IPS-20b (cell line): ENCODE measurements around the gene GPR55.

ENCODE experiments used
- H3K27ac ChIP-seq: one replicate; pipeline ENCODE4 v1.5.1; 2013; ENCODE audit warnings: low read length
- H3K27me3 ChIP-seq: 2 replicates; pipeline ENCODE4 v1.6.1; 2013; ENCODE audit warnings: mild to moderate bottlenecking, low read length, inconsistent platforms; ENCODE audit not compliant: insufficient read depth
- H3K36me3 ChIP-seq: 2 replicates; pipeline ENCODE4 v1.6.1; 2013; ENCODE audit warnings: low read depth, mild to moderate bottlenecking, inconsistent platforms, low read length, moderate library complexity; ENCODE audit not compliant: insufficient read depth
- H3K4me1 ChIP-seq: 2 replicates; pipeline ENCODE4 v1.6.1; 2013; ENCODE audit warnings: mild to moderate bottlenecking, control low read depth, inconsistent platforms, low read length, moderate library complexity; ENCODE audit not compliant: insufficient read depth
- H3K4me3 ChIP-seq: 2 replicates; pipeline ENCODE4 v1.5.1; 2013; ENCODE audit warnings: mild to moderate bottlenecking, low read length, inconsistent platforms
- H3K9ac ChIP-seq: 2 replicates; pipeline ENCODE4 v1.6.1; 2013; ENCODE audit warnings: low read depth, mild to moderate bottlenecking, inconsistent platforms, low read length, moderate library complexity
- H3K9me3 ChIP-seq: 2 replicates; pipeline ENCODE4 v1.6.1; 2013; ENCODE audit warnings: mild to moderate bottlenecking, low read depth, low read length, inconsistent platforms; ENCODE audit not compliant: insufficient read depth

GPR55 gene

DNA sequence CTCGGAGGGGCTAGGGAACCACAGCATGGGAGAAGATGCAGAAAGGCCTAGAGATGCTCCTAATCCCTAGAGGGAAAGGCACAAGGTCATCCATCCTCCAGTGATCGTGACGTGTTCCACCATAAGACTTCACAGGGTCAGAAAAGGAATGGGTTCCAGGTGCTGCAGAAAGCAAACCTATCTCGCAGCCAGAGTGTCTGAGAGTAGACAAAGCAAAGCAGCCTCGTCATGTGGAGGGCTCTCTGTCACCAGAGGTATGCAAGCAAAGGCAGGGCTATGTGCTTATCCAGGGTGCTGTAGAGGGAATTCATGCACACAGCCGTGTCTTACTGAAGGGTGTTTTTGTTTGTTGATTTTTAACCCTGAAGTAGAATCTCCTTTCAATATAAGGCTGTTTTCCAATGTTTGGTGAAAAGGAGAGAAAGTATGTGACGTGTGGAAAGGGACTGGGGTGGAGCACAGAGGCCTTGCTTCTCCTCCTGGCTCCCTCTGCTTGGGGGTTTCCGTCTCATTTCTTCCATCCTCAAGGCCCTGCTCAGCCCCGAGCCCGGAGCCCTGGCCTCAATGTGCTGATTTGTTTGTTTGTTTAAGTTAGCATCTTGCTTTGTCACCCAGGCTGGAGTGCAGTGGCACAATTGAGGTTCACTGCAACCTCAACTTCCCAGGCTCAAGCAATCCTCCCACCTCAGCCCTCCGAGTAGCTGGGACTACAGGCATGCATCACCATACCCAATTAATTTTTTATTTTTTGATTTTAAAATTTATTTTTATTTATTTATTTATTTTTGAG, 3.0 kb downstream of the GPR55 start:
- no peak overlapping the region for H3K9ac ChIP-seq
- H3K4me3 ChIP-seq = no peak overlapping the region
- H3K9me3 ChIP-seq = no peaks in the 10 kb centered on the region
- no peak overlapping the region for H3K27ac ChIP-seq
- H3K27me3 ChIP-seq = no peaks in the 10 kb centered on the region
- H3K36me3 ChIP-seq = no peaks in the 10 kb centered on the region
- no peaks in the 10 kb centered on the region for H3K4me1 ChIP-seq

GRCh38 chr2:230920167-230920566, 4.9 kb downstream of the GPR55 start:
- no peaks in the 10 kb centered on the region for H3K27me3 ChIP-seq
- H3K36me3 ChIP-seq = no peaks in the 10 kb centered on the region
- no peaks in the 10 kb centered on the region for H3K4me1 ChIP-seq
- H3K9me3 ChIP-seq = no peaks in the 10 kb centered on the region
- H3K9ac ChIP-seq = no peak overlapping the region
- no peak overlapping the region for H3K4me3 ChIP-seq
- H3K27ac ChIP-seq = no peak overlapping the region

DNA sequence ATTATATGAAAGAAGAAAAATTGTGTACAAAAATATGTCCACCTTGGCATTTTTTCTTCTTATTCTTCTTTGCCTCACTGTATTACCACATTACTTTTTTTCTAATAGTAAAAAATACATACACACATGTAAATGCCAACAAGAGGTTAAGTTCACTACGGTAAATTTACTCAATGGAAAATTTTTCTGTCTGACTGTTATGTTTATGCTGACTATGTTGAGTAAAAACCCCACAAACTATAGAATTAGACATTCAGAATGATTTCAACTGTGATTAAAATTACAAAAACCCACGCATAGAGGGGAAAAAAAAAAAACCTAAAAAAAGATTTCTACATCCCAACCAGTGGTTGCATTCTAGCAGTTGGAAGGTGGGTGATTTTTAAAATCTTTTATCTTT, 5.4 kb downstream of the GPR55 start:
- Histone ChIP-seq H3K4me1 (no peaks in the 10 kb centered on the region), H3K9ac (no peak overlapping the region), H3K4me3 (no peak overlapping the region), H3K27ac (no peak overlapping the region), H3K36me3 (no peaks in the 10 kb centered on the region), H3K9me3 (no peaks in the 10 kb centered on the region), H3K27me3 (no peaks in the 10 kb centered on the region)

GRCh38 chr2:230919240-230919639, 5.8 kb downstream of the GPR55 start:
- H3K27me3 ChIP-seq = no peaks in the 10 kb centered on the region
- H3K4me3 ChIP-seq = no peak overlapping the region
- no peaks in the 10 kb centered on the region for H3K9me3 ChIP-seq
- no peak overlapping the region for H3K9ac ChIP-seq
- H3K36me3 ChIP-seq = no peaks in the 10 kb centered on the region
- no peak overlapping the region for H3K27ac ChIP-seq
- no peaks in the 10 kb centered on the region for H3K4me1 ChIP-seq

- no peak overlapping the region for H3K27ac ChIP-seq
- H3K9me3 ChIP-seq = no peaks in the 10 kb centered on the region
- no peak overlapping the region for H3K4me3 ChIP-seq
- H3K27me3 ChIP-seq = no peaks in the 10 kb centered on the region
- H3K36me3 ChIP-seq = no peaks in the 10 kb centered on the region
- no peaks in the 10 kb centered on the region for H3K4me1 ChIP-seq
- no peak overlapping the region for H3K9ac ChIP-seq
These were observed 8.8 kb downstream of the GPR55 start for GRCh38 chr2:230916218-230916617.

- Histone ChIP-seq H3K9me3 (no peaks in the 10 kb centered on the region), H3K9ac (no peak overlapping the region)
These were observed 9.7 kb downstream of the GPR55 start for GRCh38 chr2:230915319-230915718.

GRCh38 chr2:230914886-230915285, 10.2 kb downstream of the GPR55 start:
- H3K9me3 ChIP-seq = no peaks in the 10 kb centered on the region
- no peak overlapping the region for H3K9ac ChIP-seq
- no peaks in the 10 kb centered on the region for H3K27me3 ChIP-seq
- H3K27ac ChIP-seq = no peak overlapping the region
- no peak overlapping the region for H3K4me3 ChIP-seq
- no peaks in the 10 kb centered on the region for H3K36me3 ChIP-seq
- H3K4me1 ChIP-seq = no peaks in the 10 kb centered on the region

More at GRCh38 chr2:230915319-230915718, 9.7 kb downstream of the GPR55 start:
- Histone ChIP-seq H3K27me3 (no peaks in the 10 kb centered on the region), H3K4me1 (no peaks in the 10 kb centered on the region), H3K36me3 (no peaks in the 10 kb centered on the region), H3K27ac (no peak overlapping the region), H3K4me3 (no peak overlapping the region)

GRCh38 chr2:230913406-230914143, 11.5 kb downstream of the GPR55 start:
- H3K4me1 ChIP-seq = no peaks in the 10 kb centered on the region
- H3K9ac ChIP-seq = no peak overlapping the region
- no peak overlapping the region for H3K4me3 ChIP-seq
- no peaks in the 10 kb centered on the region for H3K36me3 ChIP-seq
- no peaks in the 10 kb centered on the region for H3K27me3 ChIP-seq
- H3K9me3 ChIP-seq = no peaks in the 10 kb centered on the region
- no peak overlapping the region for H3K27ac ChIP-seq

DNA sequence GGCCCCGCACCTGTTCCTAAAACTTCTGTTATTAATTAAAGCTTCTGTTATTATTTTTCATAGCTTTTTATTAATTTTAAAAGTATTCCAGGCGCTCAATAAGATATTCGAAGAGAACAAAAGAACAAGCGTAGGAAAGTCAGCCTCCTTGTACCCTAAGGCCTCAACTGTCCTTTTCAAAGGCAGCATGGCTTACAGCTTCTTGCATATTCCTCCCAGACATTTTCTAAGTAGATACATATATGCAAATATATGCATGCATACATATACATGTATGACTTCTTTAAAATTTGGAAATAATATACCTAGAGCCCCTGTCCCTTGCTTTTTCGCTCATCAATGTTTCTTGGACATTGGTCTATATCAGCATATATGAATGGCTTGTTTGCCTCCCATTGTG, 12.3 kb downstream of the GPR55 start:
- H3K27ac ChIP-seq = no peak overlapping the region
- H3K9ac ChIP-seq = no peak overlapping the region
- no peaks in the 10 kb centered on the region for H3K9me3 ChIP-seq
- H3K36me3 ChIP-seq = no peaks in the 10 kb centered on the region
- H3K4me3 ChIP-seq = no peak overlapping the region
- no peaks in the 10 kb centered on the region for H3K27me3 ChIP-seq
- no peaks in the 10 kb centered on the region; the same call in 1 of the 2 replicates for H3K4me1 ChIP-seq

GRCh38 chr2:230912046-230912445, 13.0 kb downstream of the GPR55 start:
- Histone ChIP-seq H3K36me3 (no peaks in the 10 kb centered on the region), H3K4me1 (no peaks in the 10 kb centered on the region; the same call in 1 of the 2 replicates), H3K27ac (no peak overlapping the region), H3K27me3 (no peaks in the 10 kb centered on the region), H3K9ac (no peak overlapping the region), H3K9me3 (no peaks in the 10 kb centered on the region), H3K4me3 (no peak overlapping the region)

DNA sequence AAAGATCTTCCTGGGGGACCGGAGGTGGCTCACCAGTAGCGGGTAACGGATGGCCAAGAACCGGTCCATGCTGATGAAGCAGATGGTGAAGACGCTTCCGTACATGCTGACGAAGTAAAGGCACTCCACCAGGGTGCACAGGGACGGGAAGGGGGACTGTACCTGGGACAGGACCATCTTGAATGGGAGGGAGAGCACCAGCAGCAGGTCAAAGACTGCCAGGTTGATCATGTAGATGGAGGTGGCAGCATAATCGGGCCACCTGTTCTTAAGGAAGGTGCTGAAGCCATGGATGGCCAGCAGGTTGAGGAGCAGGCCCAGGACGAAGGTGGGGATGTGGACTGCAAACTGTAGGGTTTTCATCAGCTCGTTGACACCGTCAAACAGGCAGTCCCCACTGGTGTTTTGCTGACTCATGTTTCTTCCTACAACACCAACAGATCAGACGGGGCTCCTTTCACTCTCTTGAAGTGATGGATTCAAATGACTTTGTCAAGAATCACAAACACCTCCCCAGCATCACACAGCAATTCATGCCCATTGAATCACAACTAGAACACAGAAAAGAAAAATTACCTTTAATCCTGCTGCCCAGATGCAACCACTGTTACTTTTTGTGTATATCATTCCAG, 14.4 kb downstream of the GPR55 start:
- H3K9me3 ChIP-seq = no peaks in the 10 kb centered on the region
- H3K27ac ChIP-seq = no peak overlapping the region
- H3K4me3 ChIP-seq = no peak overlapping the region
- H3K27me3 ChIP-seq = no peaks in the 10 kb centered on the region; the same call in 1 of the 2 replicates
- H3K36me3 ChIP-seq = no peaks in the 10 kb centered on the region
- no peaks in the 10 kb centered on the region; the same call in none of the 2 replicates for H3K4me1 ChIP-seq
- no peak overlapping the region for H3K9ac ChIP-seq
